Astrocyte (in vitro differentiated cells and primary cell): Measurements from ENCODE around the gene CDC6. TPM values are rescaled to one million over a fixed set of nuclear protein-coding genes. Genes with fewer than 3 reads are reported as not detected.

ENCODE experiments used
- DNase-seq: peaks from one replicate; pipeline ENCODE4 v3.0.0-alpha.2; 2010; ENCODE audit warnings: low read depth
- FAIRE-seq: peaks from 2 replicates; lab custom pipeline; 2011; peaks lifted over from hg19 to GRCh38; lab: Jason Lieb, UNC
- H2AFZ ChIP-seq: 2 replicates; pipeline ENCODE4 v1.6.0; 2012; ENCODE audit warnings: low read depth, low read length, inconsistent platforms
- H3K27ac ChIP-seq: 2 replicates; pipeline ENCODE4 v1.5.1; 2011; ENCODE audit warnings: low read depth, low read length, inconsistent platforms
- H3K27me3 ChIP-seq: 2 replicates; pipeline ENCODE4 v1.6.0; 2011; ENCODE audit warnings: low read length, inconsistent platforms; ENCODE audit not compliant: insufficient read depth
- H3K36me3 ChIP-seq: 2 replicates; pipeline ENCODE4 v1.5.1; 2011; ENCODE audit warnings: low read length, inconsistent platforms; ENCODE audit not compliant: insufficient read depth
- H3K4me1 ChIP-seq: 2 replicates; pipeline ENCODE4 v1.5.1; 2011; ENCODE audit warnings: low read length, inconsistent platforms; ENCODE audit not compliant: insufficient read depth
- H3K4me2 ChIP-seq: 2 replicates; pipeline ENCODE4 v1.6.0; 2012; ENCODE audit warnings: low read length, inconsistent platforms
- H3K4me3 ChIP-seq: 2 replicates; pipeline ENCODE4 v1.5.1; 2011; ENCODE audit warnings: low read depth, mild to moderate bottlenecking, low read length, inconsistent platforms; ENCODE audit not compliant: insufficient read depth
- H3K79me2 ChIP-seq: 2 replicates; pipeline ENCODE4 v1.6.0; 2012; ENCODE audit warnings: mild to moderate bottlenecking, low read length, inconsistent platforms; ENCODE audit not compliant: insufficient read depth
- H3K9ac ChIP-seq: 2 replicates; pipeline ENCODE4 v1.6.0; 2012; ENCODE audit warnings: mild to moderate bottlenecking, low read length, inconsistent platforms
- H3K9me3 ChIP-seq: 2 replicates; pipeline ENCODE4 v1.5.1; 2012; ENCODE audit warnings: low read depth, mild to moderate bottlenecking, low read length, inconsistent platforms; ENCODE audit not compliant: insufficient read depth
- H4K20me1 ChIP-seq: 2 replicates; pipeline ENCODE4 v1.6.0; 2012; ENCODE audit warnings: low read length, inconsistent platforms; ENCODE audit not compliant: insufficient read depth
- H3K27ac Mint-ChIP-seq: one replicate; pipeline ENCODE4 v1.8.0; 2021; ENCODE audit warnings: mild to moderate bottlenecking, mixed read lengths; ENCODE audit not compliant: unreplicated experiment
- H3K27me3 Mint-ChIP-seq: one replicate; pipeline ENCODE4 v1.8.0; 2021; ENCODE audit warnings: low read depth, mixed read lengths; ENCODE audit not compliant: unreplicated experiment
- H3K36me3 Mint-ChIP-seq: one replicate; pipeline ENCODE4 v1.8.0; 2021; ENCODE audit warnings: low read depth, mixed read lengths; ENCODE audit not compliant: unreplicated experiment
- H3K4me1 Mint-ChIP-seq: one replicate; pipeline ENCODE4 v1.8.0; 2021; ENCODE audit warnings: low read depth, mixed read lengths; ENCODE audit not compliant: unreplicated experiment
- H3K4me3 Mint-ChIP-seq: one replicate; pipeline ENCODE4 v1.8.0; 2021; ENCODE audit warnings: mild to moderate bottlenecking, moderate library complexity, mixed read lengths; ENCODE audit not compliant: unreplicated experiment
- H3K9me3 Mint-ChIP-seq: one replicate; pipeline ENCODE4 v1.8.0; 2021; ENCODE audit warnings: mild to moderate bottlenecking, mixed read lengths; ENCODE audit not compliant: unreplicated experiment
- EZH2 ChIP-seq: IDR thresholded peaks from 2 replicates; pipeline ENCODE4 v1.6.1; 2012; ENCODE audit warnings: mild to moderate bottlenecking, low read length, inconsistent platforms; ENCODE audit not compliant: insufficient read depth
- total RNA-seq: library from RNA; stranded (reverse); gene quantifications from 2 replicates; pipeline ENCODE4 v1.2.1, GENCODE V29; 2021
- TF ChIP-seq, protein P1 (sequence below): IDR thresholded peaks from 2 replicates; pipeline ENCODE4 v1.5.1; 2011; ENCODE audit warnings: low read depth, mild to moderate bottlenecking, inconsistent platforms, low read length, moderate library complexity; ENCODE audit not compliant: insufficient read depth

CDC6 gene
- total RNA-seq, 1 donor from 2014 or later: 14.4 TPM

GRCh38 chr17:40253565-40253964 lies 34.1 kb upstream of the CDC6 start:
- H3K4me1 ChIP-seq: peaks cover 11% of the 10 kb centered on the region
- H3K36me3 ChIP-seq: peaks cover 7% of the 10 kb centered on the region
- H4K20me1 ChIP-seq: peaks cover 64% of the 10 kb centered on the region
- H3K4me3 ChIP-seq: no peak overlapping the region
- Mint-ChIP-seq H3K9me3 (no peaks in the 10 kb centered on the region), H3K27me3 (no peaks in the 10 kb centered on the region), H3K4me3 (no peak overlapping the region), H3K27ac (no peak overlapping the region), H3K4me1 (peaks cover 26% of the 10 kb centered on the region), H3K36me3 (peaks cover 6% of the 10 kb centered on the region)
- H3K9me3 ChIP-seq: no peaks in the 10 kb centered on the region
- peaks cover 57% of the 10 kb centered on the region for H3K79me2 ChIP-seq
- DNase-seq (no peak), FAIRE-seq (no peak)
- H3K27me3 ChIP-seq: no peaks in the 10 kb centered on the region
- no peak overlapping the region for H3K4me2 ChIP-seq
- no peak overlapping the region for H3K9ac ChIP-seq
- TF ChIP-seq, protein P1, sequence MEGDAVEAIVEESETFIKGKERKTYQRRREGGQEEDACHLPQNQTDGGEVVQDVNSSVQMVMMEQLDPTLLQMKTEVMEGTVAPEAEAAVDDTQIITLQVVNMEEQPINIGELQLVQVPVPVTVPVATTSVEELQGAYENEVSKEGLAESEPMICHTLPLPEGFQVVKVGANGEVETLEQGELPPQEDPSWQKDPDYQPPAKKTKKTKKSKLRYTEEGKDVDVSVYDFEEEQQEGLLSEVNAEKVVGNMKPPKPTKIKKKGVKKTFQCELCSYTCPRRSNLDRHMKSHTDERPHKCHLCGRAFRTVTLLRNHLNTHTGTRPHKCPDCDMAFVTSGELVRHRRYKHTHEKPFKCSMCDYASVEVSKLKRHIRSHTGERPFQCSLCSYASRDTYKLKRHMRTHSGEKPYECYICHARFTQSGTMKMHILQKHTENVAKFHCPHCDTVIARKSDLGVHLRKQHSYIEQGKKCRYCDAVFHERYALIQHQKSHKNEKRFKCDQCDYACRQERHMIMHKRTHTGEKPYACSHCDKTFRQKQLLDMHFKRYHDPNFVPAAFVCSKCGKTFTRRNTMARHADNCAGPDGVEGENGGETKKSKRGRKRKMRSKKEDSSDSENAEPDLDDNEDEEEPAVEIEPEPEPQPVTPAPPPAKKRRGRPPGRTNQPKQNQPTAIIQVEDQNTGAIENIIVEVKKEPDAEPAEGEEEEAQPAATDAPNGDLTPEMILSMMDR: no peak
- no peak for TF ChIP-seq EZH2
- H2AFZ ChIP-seq: no peak overlapping the region
- H3K27ac ChIP-seq: no peak overlapping the region

GRCh38 chr17:40259505-40259904 lies 28.2 kb upstream of the CDC6 start:
- H4K20me1 ChIP-seq: peaks cover 38% of the 10 kb centered on the region
- TF ChIP-seq, protein P1: no peak
- TF ChIP-seq EZH2: no peak
- Mint-ChIP-seq H3K27ac (no peak overlapping the region), H3K4me1 (no peaks in the 10 kb centered on the region), H3K4me3 (no peak overlapping the region), H3K27me3 (no peaks in the 10 kb centered on the region), H3K36me3 (peaks cover 22% of the 10 kb centered on the region), H3K9me3 (no peaks in the 10 kb centered on the region)
- no peak overlapping the region for H3K4me2 ChIP-seq
- FAIRE-seq (no peak), DNase-seq (no peak)
- H3K4me3 ChIP-seq: no peak overlapping the region
- H3K4me1 ChIP-seq: no peaks in the 10 kb centered on the region
- peaks cover 27% of the 10 kb centered on the region for H3K36me3 ChIP-seq
- peaks cover 15% of the 10 kb centered on the region for H3K79me2 ChIP-seq
- H2AFZ ChIP-seq: no peak overlapping the region
- no peak overlapping the region for H3K9ac ChIP-seq
- H3K27ac ChIP-seq: no peak overlapping the region
- H3K27me3 ChIP-seq: no peaks in the 10 kb centered on the region
- no peaks in the 10 kb centered on the region for H3K9me3 ChIP-seq

DNA sequence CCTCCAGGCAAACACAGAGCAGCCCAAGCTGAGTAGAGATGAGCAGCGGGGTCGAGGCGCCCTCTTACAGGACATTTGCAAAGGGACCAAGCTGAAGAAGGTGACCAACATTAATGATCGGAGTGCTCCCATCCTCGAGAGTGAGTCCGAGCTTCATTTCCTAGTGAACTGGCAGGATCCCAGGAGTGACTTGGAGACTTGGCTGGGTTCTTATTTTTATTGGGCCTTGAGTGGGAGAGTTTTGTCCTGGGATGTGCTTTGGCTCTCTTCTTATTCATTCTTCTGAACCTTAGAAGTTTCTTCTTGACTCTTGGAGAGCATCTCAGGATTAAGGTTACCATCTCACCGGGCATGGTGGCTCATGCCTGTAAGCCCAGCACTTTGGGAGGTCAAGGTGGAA lies 27.2 kb upstream of the CDC6 start:
- no peaks in the 10 kb centered on the region for H3K27me3 Mint-ChIP-seq
- no peak overlapping the region for H3K9ac ChIP-seq
- TF ChIP-seq, protein P1: no peak
- TF ChIP-seq EZH2: no peak
- H4K20me1 ChIP-seq: peaks cover 35% of the 10 kb centered on the region
- no peaks in the 10 kb centered on the region for H3K4me1 Mint-ChIP-seq
- H3K27me3 ChIP-seq: no peaks in the 10 kb centered on the region
- no peak overlapping the region for H3K27ac Mint-ChIP-seq
- no peaks in the 10 kb centered on the region for H3K9me3 Mint-ChIP-seq
- H2AFZ ChIP-seq: no peak overlapping the region
- H3K79me2 ChIP-seq: peaks cover 9% of the 10 kb centered on the region
- DNase-seq (no peak), FAIRE-seq (no peak)
- H3K27ac ChIP-seq: no peak overlapping the region
- peaks cover 22% of the 10 kb centered on the region for H3K36me3 Mint-ChIP-seq
- no peaks in the 10 kb centered on the region for H3K4me1 ChIP-seq
- H3K36me3 ChIP-seq: peaks cover 33% of the 10 kb centered on the region
- no peaks in the 10 kb centered on the region for H3K9me3 ChIP-seq
- H3K4me2 ChIP-seq: no peak overlapping the region
- H3K4me3 Mint-ChIP-seq: no peak overlapping the region
- H3K4me3 ChIP-seq: no peak overlapping the region
